Spleen (tissue), 7 donors: ENCODE data around the gene UBA3.

Experiments
- CTCF ChIP-seq, 11 experiments: fragments of 200-600 bp in 7 of 11; fragments of 450-650 bp in 4 of 11; sonication (generic) in 4 of 11; IDR thresholded peaks in 8 of 11; conservative IDR thresholded peaks in 3 of 11; 1 replicate in 7 of 11; 2 replicates in 4 of 11; pipeline versions ENCODE4 v1.4.0 to v1.8.0; 2016 to 2021; ENCODE audit warnings: antibody characterized with exemption in 11 of 11, inconsistent platforms in 4 of 11, mild to moderate bottlenecking in 1 of 11
- POLR2A ChIP-seq, 3 donors: fragments of 450-650 bp; IDR thresholded peaks; one replicate each; pipeline ENCODE4 v1.5.1; 2017; ENCODE audit warnings: antibody characterized with exemption in 3 of 3, mild to moderate bottlenecking in 1 of 3
- donor health status: DM: no; HTN: no; CAD: no; lungs with moderate emphysema.
- donor health status: DM: no; HTN: no; CAD: no.
- donor health status: DM: no; HTN: no; CAD: no.

DNA sequence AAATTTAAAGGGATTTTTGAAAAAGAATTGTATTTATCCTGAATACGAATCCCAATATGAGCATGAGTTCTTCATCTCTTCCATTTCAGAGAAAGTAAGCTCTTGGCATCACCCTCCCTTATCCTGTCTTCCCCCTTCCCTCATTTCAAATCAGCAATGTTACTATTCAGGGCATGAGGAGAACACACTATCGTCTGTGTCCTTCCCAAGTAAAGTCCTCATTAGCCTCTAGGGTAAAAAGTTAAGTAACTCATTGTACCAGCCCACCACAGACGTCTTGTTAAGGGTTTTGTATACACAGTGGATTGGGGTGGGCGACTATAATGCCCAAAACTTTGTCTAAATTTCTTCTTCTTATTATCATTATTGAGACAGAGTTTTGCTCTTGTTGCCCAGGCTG is 19.4 kb upstream of the UBA3 start:
- TF ChIP-seq CTCF (IDR thresholded peaks at IDR 0.05 in 8 of 11, conservative IDR thresholded peaks at IDR 0.05 in 3 of 11), result no peak
- TF ChIP-seq POLR2A (IDR thresholded peaks at IDR 0.05), result no peak
